ENCODE results near the gene PHLDB2.

DNA sequence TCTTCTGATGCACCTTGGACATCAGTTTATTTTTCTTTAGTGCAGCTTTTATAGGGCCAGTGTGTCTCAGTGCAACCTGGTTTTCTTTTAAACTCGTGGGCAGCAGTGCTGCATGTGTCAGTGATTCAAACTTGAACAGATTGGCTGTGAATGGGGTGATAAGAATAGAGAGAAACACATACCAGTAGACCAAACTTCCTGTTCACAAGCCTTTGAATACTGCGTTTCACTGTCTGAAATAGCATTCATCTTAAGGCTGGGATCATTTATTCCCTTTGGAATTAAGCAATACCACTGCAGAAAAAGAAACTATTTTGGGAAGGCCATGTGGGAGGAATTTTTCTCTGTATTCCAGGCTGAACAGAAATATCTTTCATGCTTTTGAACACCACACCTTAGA, 51.7 kb downstream of the PHLDB2 start:
- TF ChIP-seq YY1 (IDR thresholded peaks at IDR 0.05; ENCODE audit: low read depth, low read length) (no peak), POLR2A (IDR thresholded peaks at IDR 0.05; ENCODE audit: control extremely low read depth in 1 of 2, low read depth in 2 of 2, low read length in 2 of 2) (no peak), TCF12 (IDR thresholded peaks at IDR 0.05; ENCODE audit: low read depth, low read length) (no peak), TAF1 (IDR thresholded peaks at IDR 0.05; ENCODE audit: low read depth, low read length) (no peak), EP300 (IDR thresholded peaks at IDR 0.05; ENCODE audit: borderline replicate concordance in 1 of 2, low read depth in 2 of 2, low read length in 2 of 2) (no peak), RFX5 (IDR thresholded peaks at IDR 0.05; ENCODE audit: borderline replicate concordance, low read depth, low read length) (no peak), CTCF (IDR thresholded peaks at IDR 0.05; ENCODE audit: control extremely low read depth in 1 of 3, insufficient read depth in 1 of 3, low read depth in 1 of 3, low read length in 3 of 3) (no peak), KDM1A (IDR thresholded peaks at IDR 0.05; ENCODE audit: borderline replicate concordance, low read length) (no peak), GTF2F1 (IDR thresholded peaks at IDR 0.05; ENCODE audit: borderline replicate concordance, low read depth, low read length) (no peak), POLR2AphosphoS5 (IDR thresholded peaks at IDR 0.05; ENCODE audit: low read depth, low read length) (no peak)
- TF ChIP-seq, protein P1, sequence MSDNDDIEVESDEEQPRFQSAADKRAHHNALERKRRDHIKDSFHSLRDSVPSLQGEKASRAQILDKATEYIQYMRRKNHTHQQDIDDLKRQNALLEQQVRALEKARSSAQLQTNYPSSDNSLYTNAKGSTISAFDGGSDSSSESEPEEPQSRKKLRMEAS (IDR thresholded peaks at IDR 0.05): no peak

Measured in H1 (cell line).